ENCODE data around the gene ATP6V0D1.
"Not testable (repeated sequence)": the region's sequence is repeated elsewhere in the genome, so short reads cannot be mapped to it uniquely, and the experiment has no call there.

GRCh38 chr16:67513892-67514291 is 32.9 kb upstream of the ATP6V0D1 start:
- TF ChIP-seq YY1 (IDR thresholded peaks at IDR 0.05; ENCODE audit: insufficient read depth, insufficient read length); SUZ12 (IDR thresholded peaks at IDR 0.05; ENCODE audit: extremely low read depth, insufficient read depth, insufficient read length); ZNF274 (IDR thresholded peaks at IDR 0.05; ENCODE audit: low read depth, low read length): not testable (repeated sequence)

Data from NT2/D1 (cell line).